Mammary epithelial cell (primary cell): ENCODE results near the gene SV2B.

Experiments
- CTCF ChIP-seq, 2 donors: IDR thresholded peaks in 1 of 2; conservative IDR thresholded peaks in 1 of 2; 2 replicates each; pipeline ENCODE4 v1.5.1; 2011 to 2012; ENCODE audit warnings: inconsistent platforms in 2 of 2, low read length in 2 of 2, mild to moderate bottlenecking in 2 of 2, control low read depth in 1 of 2, low read depth in 1 of 2; ENCODE audit not compliant: insufficient read depth in 1 of 2; ENCODE audit errors: extremely low read depth in 1 of 2
- EZH2 ChIP-seq: IDR thresholded peaks from 2 replicates; pipeline ENCODE4 v1.6.1; 2012; ENCODE audit warnings: low read length, inconsistent platforms, borderline replicate concordance

- TF ChIP-seq EZH2, result no peak
- no peak for TF ChIP-seq CTCF (conservative IDR thresholded peaks at IDR 0.05 in 1 of 2, IDR thresholded peaks at IDR 0.05 in 1 of 2; ENCODE audit: extremely low read depth in 1 of 2, insufficient read depth in 1 of 2, low read depth in 1 of 2, low read length in 2 of 2)
These were observed 46.7 kb downstream of the SV2B start for GRCh38 chr15:91146728-91147127.
